ENCODE results near the gene RNASE8.
"Not testable (repeated sequence)": the region's sequence is repeated elsewhere in the genome, so short reads cannot be mapped to it uniquely, and the experiment has no call there.

Gene RNASE8

GRCh38 chr14:21030531-21030930 is 27.1 kb upstream of the RNASE8 start:
- no peak for DNase-seq

GRCh38 chr14:21032326-21033132 is 25.1 kb upstream of the RNASE8 start:
- no peak for DNase-seq

GRCh38 chr14:21033133-21033698 is 24.4 kb upstream of the RNASE8 start:
- DNase-seq = no peak

GRCh38 chr14:21034707-21035106 is 22.9 kb upstream of the RNASE8 start, which contains the start of gene RNASE13:
TSS of gene RNASE13 (minus strand) at chr14:21034807. CDS start at chr14:21034288, 519 bp downstream.
- DNase-seq = no peak

- DNase-seq = no peak
These were observed 20.9 kb upstream of the RNASE8 start for GRCh38 chr14:21036751-21037150.

- DNase-seq = no peak
These were observed 20.5 kb upstream of the RNASE8 start for GRCh38 chr14:21037156-21037555.

GRCh38 chr14:21038441-21039422 is 18.9 kb upstream of the RNASE8 start:
- no peak for DNase-seq

- DNase-seq = peak; percentile 22
These were observed 17.8 kb upstream of the RNASE8 start for GRCh38 chr14:21039585-21040369.

- DNase-seq = no peak
These were observed 17.2 kb upstream of the RNASE8 start for GRCh38 chr14:21040370-21040925.

- not testable (repeated sequence) for DNase-seq
These were observed 16.7 kb upstream of the RNASE8 start for GRCh38 chr14:21040941-21041340.

- DNase-seq = no peak
These were observed 15.8 kb upstream of the RNASE8 start, which contains the start of gene RNASE7 for GRCh38 chr14:21041676-21042433. TSS of gene RNASE7 (plus strand) at chr14:21042362. CDS start at chr14:21042993, 631 bp downstream.

- no peak for DNase-seq
These were observed 14.7 kb upstream of the RNASE8 start for GRCh38 chr14:21042918-21043317.

- no peak for DNase-seq
These were observed 14.1 kb upstream of the RNASE8 start for GRCh38 chr14:21043387-21043973.

GRCh38 chr14:21043974-21044618 is 13.5 kb upstream of the RNASE8 start:
- no peak for DNase-seq

GRCh38 chr14:21047378-21047781 is 10.2 kb upstream of the RNASE8 start:
- no peak for DNase-seq

- DNase-seq = no peak
These were observed 9.0 kb upstream of the RNASE8 start for GRCh38 chr14:21048638-21049037.

GRCh38 chr14:21049271-21049673 is 8.3 kb upstream of the RNASE8 start:
- no peak for DNase-seq

- DNase-seq = no peak
These were observed 7.0 kb upstream of the RNASE8 start for GRCh38 chr14:21050597-21050996.

- DNase-seq = no peak
These were observed 4.2 kb upstream of the RNASE8 start for GRCh38 chr14:21053184-21054122.
